ENCODE measurements around the gene CADM2. TPM values are rescaled to one million over a fixed set of nuclear protein-coding genes. Genes with fewer than 3 reads are reported as not detected.

Gene CADM2
- total RNA-seq, 1 experiment from 2014 or later, result 10.9 TPM

- no peak overlapping the region for H3K18ac ChIP-seq (ENCODE audit: insufficient read length, low read depth, low read length)
- no peak for TF ChIP-seq CTCF (conservative IDR thresholded peaks at IDR 0.05)
- H3K36me3 Mint-ChIP-seq (ENCODE audit: insufficient read depth in 1 of 3, low read depth in 3 of 3), result no peaks in the 10 kb centered on the region
- H3K23ac ChIP-seq (ENCODE audit: insufficient read length, low read depth, low read length), result no peak overlapping the region
- H4K5ac ChIP-seq (ENCODE audit: insufficient read length, low read depth, low read length), result no peak overlapping the region
- H3K4me1 ChIP-seq (ENCODE audit: insufficient read depth, low read length), result no peaks in the 10 kb centered on the region
- no peak overlapping the region for H3K27ac ChIP-seq (ENCODE audit: insufficient read length, low read depth, low read length)
- H3K27me3 ChIP-seq (ENCODE audit: insufficient read depth, low read length), result no peaks in the 10 kb centered on the region
- no peak overlapping the region for H2BK5ac ChIP-seq (ENCODE audit: insufficient read length, low read length)
- no peak overlapping the region for H2BK12ac ChIP-seq (ENCODE audit: insufficient read length, low read depth, low read length)
- no peak overlapping the region for H2AK5ac ChIP-seq (ENCODE audit: insufficient read length, low read length)
- no peaks in the 10 kb centered on the region for H3K79me1 ChIP-seq (ENCODE audit: insufficient read depth, low read depth, low read length, poor library complexity, severe bottlenecking)
- no peak overlapping the region for H2AFZ ChIP-seq (ENCODE audit: low read length)
- no peak for DNase-seq
- no peak overlapping the region for H3K27ac Mint-ChIP-seq
- H3K27me3 Mint-ChIP-seq (ENCODE audit: low read depth), result no peaks in the 10 kb centered on the region
- H3K4me2 ChIP-seq (ENCODE audit: insufficient read depth, insufficient read length, low read length), result no peak overlapping the region
- no peak overlapping the region for H2BK120ac ChIP-seq (ENCODE audit: low read depth, low read length, poor library complexity, severe bottlenecking)
- no peaks in the 10 kb centered on the region for H3K79me2 ChIP-seq (ENCODE audit: insufficient read depth, low read length)
- no peaks in the 10 kb centered on the region for H3K9me3 ChIP-seq (ENCODE audit: control insufficient read depth, low read depth, low read length)
- no peak overlapping the region for H3T11ph ChIP-seq (ENCODE audit: low read length)
- no peak overlapping the region for H3K56ac ChIP-seq (ENCODE audit: insufficient read length, low read depth, low read length)
- no peaks in the 10 kb centered on the region for H3K4me1 Mint-ChIP-seq
- no peak overlapping the region for H2BK20ac ChIP-seq (ENCODE audit: low read depth, low read length, poor library complexity, severe bottlenecking)
- no peak overlapping the region for H3K4me3 Mint-ChIP-seq
- H3K9me3 Mint-ChIP-seq, result no peaks in the 10 kb centered on the region
- no peak overlapping the region for H3K14ac ChIP-seq (ENCODE audit: insufficient read depth, low read length)
- H2BK15ac ChIP-seq (ENCODE audit: low read depth, low read length), result no peak overlapping the region
- no peak overlapping the region for H3K9ac ChIP-seq (ENCODE audit: extremely low read depth, insufficient read length, low read length)
- no peaks in the 10 kb centered on the region for H4K20me1 ChIP-seq (ENCODE audit: control insufficient read depth, insufficient read depth, insufficient read length)
- no peak overlapping the region for H4K91ac ChIP-seq (ENCODE audit: insufficient read length, low read depth, low read length)
- no peaks in the 10 kb centered on the region for H3K23me2 ChIP-seq (ENCODE audit: insufficient read length, low read depth, low read length, poor library complexity, severe bottlenecking)
- H4K8ac ChIP-seq (replicated peaks; ENCODE audit: insufficient read length, low read depth, low read length), result no peak overlapping the region
- no peak overlapping the region for H3K4ac ChIP-seq (ENCODE audit: low read depth, low read length)
- 100% methylated on average over 1 of the region's 2 CpGs for whole genome bisulfite sequencing (ENCODE audit: extremely low coverage, insufficient read length, low lambda C conversion rate)
These were observed 1115.0 kb downstream of the CADM2 start for GRCh38 chr3:86073799-86074198.

Measured in H9 (cell line).